Loucy (cell line): ENCODE data around the gene DCAF6.

Experiments
- H2AFZ ChIP-seq: fragments of 200-600 bp; sonication (generic); 2 replicates; pipeline ENCODE4 v1.6.0; 2016; ENCODE audit warnings: antibody characterized with exemption, mild to moderate bottlenecking, low read length, moderate library complexity
- H3F3A ChIP-seq: fragments of 200-600 bp; 2 replicates; pipeline ENCODE4 v1.6.0; 2016; ENCODE audit warnings: antibody characterized with exemption, low read depth, mild to moderate bottlenecking
- H3K27me3 ChIP-seq: fragments of 200-600 bp; sonication (generic); 2 replicates; pipeline ENCODE4 v1.6.1; 2014; ENCODE audit warnings: low read length, mild to moderate bottlenecking; ENCODE audit not compliant: insufficient read depth, poor library complexity, severe bottlenecking
- H3K36me3 ChIP-seq: fragments of 200-600 bp; sonication (generic); 2 replicates; pipeline ENCODE4 v1.6.1; 2016; ENCODE audit warnings: low read length; ENCODE audit not compliant: insufficient read depth
- H3K4me1 ChIP-seq: fragments of 200-600 bp; sonication (generic); 2 replicates; pipeline ENCODE4 v1.5.1; 2014; ENCODE audit warnings: low read length, mild to moderate bottlenecking; ENCODE audit not compliant: insufficient read depth, poor library complexity, severe bottlenecking
- H3K4me2 ChIP-seq: fragments of 200-600 bp; sonication (generic); 2 replicates; pipeline ENCODE4 v1.6.0; 2014; ENCODE audit warnings: antibody characterized with exemption, low read length, low read depth, mild to moderate bottlenecking; ENCODE audit not compliant: poor library complexity, severe bottlenecking
- H3K4me3 ChIP-seq: fragments of 200-600 bp; sonication (generic); 2 replicates; pipeline ENCODE4 v1.5.1; 2014; ENCODE audit warnings: low read length, mild to moderate bottlenecking, mixed read lengths; ENCODE audit not compliant: poor library complexity, severe bottlenecking
- H3K79me2 ChIP-seq: fragments of 200-600 bp; sonication (generic); 2 replicates; pipeline ENCODE4 v1.6.1; 2014; ENCODE audit warnings: low read length; ENCODE audit not compliant: insufficient read depth
- H3K9ac ChIP-seq: fragments of 200-600 bp; sonication (generic); 2 replicates; pipeline ENCODE4 v1.6.0; 2014; ENCODE audit warnings: mild to moderate bottlenecking, low read depth, low read length, moderate library complexity; ENCODE audit not compliant: poor library complexity, severe bottlenecking
- H3K9me2 ChIP-seq: fragments of 200-600 bp; sonication (generic); replicated peaks from 2 replicates; pipeline ENCODE4 v1.6.1; 2016; ENCODE audit warnings: low read depth, low read length, mixed read lengths
- H3K9me3 ChIP-seq: fragments of 200-600 bp; sonication (generic); 2 replicates; pipeline ENCODE4 v1.6.1; 2014; ENCODE audit warnings: mild to moderate bottlenecking, antibody characterized with exemption, low read length, low read depth; ENCODE audit not compliant: insufficient read depth
- H4K20me1 ChIP-seq: fragments of 200-600 bp; sonication (generic); 2 replicates; pipeline ENCODE4 v1.6.0; 2014; ENCODE audit warnings: antibody characterized with exemption, low read length, mild to moderate bottlenecking; ENCODE audit not compliant: insufficient read depth, poor library complexity, severe bottlenecking
- EZH2phosphoT487 ChIP-seq: fragments of 200-600 bp; IDR thresholded peaks from 2 replicates; pipeline ENCODE4 v1.6.1; 2018; ENCODE audit warnings: antibody characterized with exemption, mild to moderate bottlenecking, moderate library complexity, borderline replicate concordance
- TF ChIP-seq, protein P1 (sequence below): fragments of 200-600 bp; sonication (generic); conservative IDR thresholded peaks from 2 replicates; pipeline ENCODE4 v1.5.1; 2014; ENCODE audit warnings: mild to moderate bottlenecking, antibody characterized with exemption, low read length

DCAF6 gene

GRCh38 chr1:168110896-168111545 lies 174.5 kb downstream of the DCAF6 start:
- H3K4me3 ChIP-seq, result no peak overlapping the region
- H4K20me1 ChIP-seq, result no peaks in the 10 kb centered on the region
- no peak overlapping the region for H3K9ac ChIP-seq
- H3K79me2 ChIP-seq, result no peaks in the 10 kb centered on the region
- H3F3A ChIP-seq, result no peaks in the 10 kb centered on the region
- no peaks in the 10 kb centered on the region for H3K27me3 ChIP-seq
- H2AFZ ChIP-seq, result no peak overlapping the region
- no peaks in the 10 kb centered on the region for H3K9me3 ChIP-seq
- no peaks in the 10 kb centered on the region for H3K36me3 ChIP-seq
- TF ChIP-seq, protein P1, sequence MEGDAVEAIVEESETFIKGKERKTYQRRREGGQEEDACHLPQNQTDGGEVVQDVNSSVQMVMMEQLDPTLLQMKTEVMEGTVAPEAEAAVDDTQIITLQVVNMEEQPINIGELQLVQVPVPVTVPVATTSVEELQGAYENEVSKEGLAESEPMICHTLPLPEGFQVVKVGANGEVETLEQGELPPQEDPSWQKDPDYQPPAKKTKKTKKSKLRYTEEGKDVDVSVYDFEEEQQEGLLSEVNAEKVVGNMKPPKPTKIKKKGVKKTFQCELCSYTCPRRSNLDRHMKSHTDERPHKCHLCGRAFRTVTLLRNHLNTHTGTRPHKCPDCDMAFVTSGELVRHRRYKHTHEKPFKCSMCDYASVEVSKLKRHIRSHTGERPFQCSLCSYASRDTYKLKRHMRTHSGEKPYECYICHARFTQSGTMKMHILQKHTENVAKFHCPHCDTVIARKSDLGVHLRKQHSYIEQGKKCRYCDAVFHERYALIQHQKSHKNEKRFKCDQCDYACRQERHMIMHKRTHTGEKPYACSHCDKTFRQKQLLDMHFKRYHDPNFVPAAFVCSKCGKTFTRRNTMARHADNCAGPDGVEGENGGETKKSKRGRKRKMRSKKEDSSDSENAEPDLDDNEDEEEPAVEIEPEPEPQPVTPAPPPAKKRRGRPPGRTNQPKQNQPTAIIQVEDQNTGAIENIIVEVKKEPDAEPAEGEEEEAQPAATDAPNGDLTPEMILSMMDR, result no peak
- no peak for TF ChIP-seq EZH2phosphoT487
- no peaks in the 10 kb centered on the region for H3K4me1 ChIP-seq
- no peaks in the 10 kb centered on the region for H3K9me2 ChIP-seq
- H3K4me2 ChIP-seq, result no peak overlapping the region

DNA sequence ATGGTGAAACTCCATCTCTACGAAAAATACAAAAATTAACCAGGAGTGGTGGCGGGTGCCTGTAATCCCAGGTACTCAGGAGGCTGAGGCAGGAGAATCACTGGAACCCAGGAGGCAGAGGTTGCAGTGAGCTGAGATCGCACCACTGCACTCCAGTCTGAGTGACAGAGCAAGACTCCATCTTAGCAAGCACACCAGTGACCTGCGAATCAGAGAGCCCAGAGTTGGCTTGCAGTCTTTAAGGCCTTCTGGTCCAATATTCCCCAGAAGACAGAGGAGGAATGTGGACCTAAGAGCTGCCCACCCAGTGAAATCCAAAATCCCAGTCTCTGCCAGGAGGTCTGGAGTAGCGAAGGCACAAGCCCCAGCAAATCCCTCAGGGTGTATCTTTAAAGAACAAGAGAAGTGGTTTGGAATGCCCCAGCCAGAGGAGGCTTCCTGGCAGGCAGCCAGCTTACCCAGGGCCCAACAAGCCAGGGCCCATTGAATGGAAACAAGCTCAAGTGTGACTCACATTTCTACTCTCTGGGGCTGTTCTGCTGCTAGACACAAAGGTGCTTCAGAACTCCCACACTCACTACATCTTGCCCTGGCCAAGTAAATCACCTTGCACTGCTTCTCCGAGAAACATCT lies 176.3 kb downstream of the DCAF6 start:
- no peaks in the 10 kb centered on the region for H3K9me3 ChIP-seq
- H3K9ac ChIP-seq, result no peak overlapping the region
- no peaks in the 10 kb centered on the region for H3K27me3 ChIP-seq
- H2AFZ ChIP-seq, result no peak overlapping the region
- H3K4me2 ChIP-seq, result no peak overlapping the region
- H3K36me3 ChIP-seq, result no peaks in the 10 kb centered on the region
- no peaks in the 10 kb centered on the region for H4K20me1 ChIP-seq
- no peak overlapping the region for H3K4me3 ChIP-seq
- no peaks in the 10 kb centered on the region for H3K79me2 ChIP-seq
- no peaks in the 10 kb centered on the region for H3F3A ChIP-seq
- no peaks in the 10 kb centered on the region for H3K4me1 ChIP-seq
- TF ChIP-seq EZH2phosphoT487, result no peak
- TF ChIP-seq, protein P1, result no peak
- H3K9me2 ChIP-seq, result no peaks in the 10 kb centered on the region

- no peak overlapping the region for H3K4me3 ChIP-seq
- TF ChIP-seq EZH2phosphoT487, result no peak
- TF ChIP-seq, protein P1, result no peak
- H3K4me2 ChIP-seq, result no peak overlapping the region
- no peaks in the 10 kb centered on the region for H3K9me3 ChIP-seq
- no peaks in the 10 kb centered on the region for H3F3A ChIP-seq
- no peaks in the 10 kb centered on the region for H3K9me2 ChIP-seq
- no peak overlapping the region for H2AFZ ChIP-seq
- no peaks in the 10 kb centered on the region for H4K20me1 ChIP-seq
- H3K4me1 ChIP-seq, result no peaks in the 10 kb centered on the region
- no peak overlapping the region for H3K9ac ChIP-seq
- H3K27me3 ChIP-seq, result no peaks in the 10 kb centered on the region
- H3K79me2 ChIP-seq, result no peaks in the 10 kb centered on the region
- H3K36me3 ChIP-seq, result no peaks in the 10 kb centered on the region
These were observed 178.4 kb downstream of the DCAF6 start for GRCh38 chr1:168114845-168115244.
